ENCODE results near the gene MMP27.

DNA sequence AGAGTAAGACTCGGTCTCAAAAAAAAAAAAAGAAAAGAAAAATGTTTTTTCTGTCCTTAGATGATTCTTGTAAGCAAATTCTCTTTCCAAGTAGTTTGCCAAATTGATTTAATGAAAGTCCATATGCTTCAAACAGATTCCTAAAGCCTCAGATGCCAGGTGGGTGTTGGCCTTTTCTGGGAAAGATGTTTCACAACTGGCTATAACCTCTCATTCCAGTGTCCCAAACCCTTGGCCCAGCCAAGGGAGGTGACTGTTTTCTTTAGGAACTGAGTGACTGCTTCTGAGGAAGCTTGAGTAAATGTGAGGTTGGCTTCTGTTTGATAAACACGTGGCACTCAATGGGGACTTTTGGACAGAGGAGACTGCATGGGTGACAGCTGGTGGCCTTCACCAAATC lies 27.5 kb downstream of the MMP27 start:
- TF ChIP-seq, protein P1, sequence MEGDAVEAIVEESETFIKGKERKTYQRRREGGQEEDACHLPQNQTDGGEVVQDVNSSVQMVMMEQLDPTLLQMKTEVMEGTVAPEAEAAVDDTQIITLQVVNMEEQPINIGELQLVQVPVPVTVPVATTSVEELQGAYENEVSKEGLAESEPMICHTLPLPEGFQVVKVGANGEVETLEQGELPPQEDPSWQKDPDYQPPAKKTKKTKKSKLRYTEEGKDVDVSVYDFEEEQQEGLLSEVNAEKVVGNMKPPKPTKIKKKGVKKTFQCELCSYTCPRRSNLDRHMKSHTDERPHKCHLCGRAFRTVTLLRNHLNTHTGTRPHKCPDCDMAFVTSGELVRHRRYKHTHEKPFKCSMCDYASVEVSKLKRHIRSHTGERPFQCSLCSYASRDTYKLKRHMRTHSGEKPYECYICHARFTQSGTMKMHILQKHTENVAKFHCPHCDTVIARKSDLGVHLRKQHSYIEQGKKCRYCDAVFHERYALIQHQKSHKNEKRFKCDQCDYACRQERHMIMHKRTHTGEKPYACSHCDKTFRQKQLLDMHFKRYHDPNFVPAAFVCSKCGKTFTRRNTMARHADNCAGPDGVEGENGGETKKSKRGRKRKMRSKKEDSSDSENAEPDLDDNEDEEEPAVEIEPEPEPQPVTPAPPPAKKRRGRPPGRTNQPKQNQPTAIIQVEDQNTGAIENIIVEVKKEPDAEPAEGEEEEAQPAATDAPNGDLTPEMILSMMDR (IDR thresholded peaks at IDR 0.05), result no peak
- TF ChIP-seq SP1 (CRISPR knock-in tag; conservative IDR thresholded peaks at IDR 0.05) (no peak), ETV6 (CRISPR knock-in tag; IDR thresholded peaks at IDR 0.05) (no peak), CREB1 (CRISPR knock-in tag; IDR thresholded peaks at IDR 0.05) (no peak), ESRRA (CRISPR knock-in tag; IDR thresholded peaks at IDR 0.05; ENCODE audit: borderline replicate concordance) (no peak), FOXP1 (CRISPR knock-in tag; IDR thresholded peaks at IDR 0.05; ENCODE audit: borderline replicate concordance) (no peak), NFYB (CRISPR knock-in tag; conservative IDR thresholded peaks at IDR 0.05; ENCODE audit: low read depth) (no peak), CBFB (CRISPR knock-in tag; IDR thresholded peaks at IDR 0.05; ENCODE audit: low read depth) (no peak), NR2C2 (CRISPR knock-in tag; IDR thresholded peaks at IDR 0.05) (no peak), KAT7 (CRISPR knock-in tag; IDR thresholded peaks at IDR 0.05; ENCODE audit: borderline replicate concordance) (no peak), MYBL2 (CRISPR knock-in tag; IDR thresholded peaks at IDR 0.05) (no peak), ZBTB21 (CRISPR knock-in tag; IDR thresholded peaks at IDR 0.05; ENCODE audit: borderline replicate concordance) (no peak), ZNF317 (CRISPR knock-in tag; IDR thresholded peaks at IDR 0.05; ENCODE audit: borderline replicate concordance, low read depth) (no peak)
- TF ChIP-seq, protein P2, sequence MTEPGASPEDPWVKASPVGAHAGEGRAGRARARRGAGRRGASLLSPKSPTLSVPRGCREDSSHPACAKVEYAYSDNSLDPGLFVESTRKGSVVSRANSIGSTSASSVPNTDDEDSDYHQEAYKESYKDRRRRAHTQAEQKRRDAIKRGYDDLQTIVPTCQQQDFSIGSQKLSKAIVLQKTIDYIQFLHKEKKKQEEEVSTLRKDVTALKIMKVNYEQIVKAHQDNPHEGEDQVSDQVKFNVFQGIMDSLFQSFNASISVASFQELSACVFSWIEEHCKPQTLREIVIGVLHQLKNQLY (CRISPR knock-in tag; IDR thresholded peaks at IDR 0.05), result no peak
